WTC11 (cell line): Measurements from ENCODE around the gene TEX44. TPM values are rescaled to one million over a fixed set of nuclear protein-coding genes. Genes with fewer than 3 reads are reported as not detected.
A peak's percentile ranks its signal among the peaks of the same experiment; 100 is the strongest.

Source experiments
- ATF3 ChIP-seq: sonication (generic); formaldehyde crosslinking; conservative IDR thresholded peaks from 2 replicates; pipeline ENCODE4 v1.8.1; 2022; ENCODE audit warnings: mild to moderate bottlenecking, missing genetic modification reagents
- CBFB ChIP-seq: sonication (generic); formaldehyde crosslinking; IDR thresholded peaks from 2 replicates; pipeline ENCODE4 v1.8.1; 2022; ENCODE audit warnings: mild to moderate bottlenecking, low read depth, missing genetic modification reagents
- CREM ChIP-seq: sonication (generic); formaldehyde crosslinking; IDR thresholded peaks from 2 replicates; pipeline ENCODE4 v1.8.1; 2022; ENCODE audit warnings: mild to moderate bottlenecking, missing genetic modification reagents, moderate library complexity
- E2F4 ChIP-seq: sonication (generic); formaldehyde crosslinking; IDR thresholded peaks from 2 replicates; pipeline ENCODE4 v1.8.1; 2022; ENCODE audit warnings: low read depth, mild to moderate bottlenecking, moderate library complexity, missing genetic modification reagents, borderline replicate concordance
- E2F5 ChIP-seq: sonication (generic); formaldehyde crosslinking; IDR thresholded peaks from 2 replicates; pipeline ENCODE4 v1.8.1; 2022; ENCODE audit warnings: mild to moderate bottlenecking, moderate library complexity, missing genetic modification reagents
- FOXP4 ChIP-seq: sonication (generic); formaldehyde crosslinking; IDR thresholded peaks from 2 replicates; pipeline ENCODE4 v1.8.0; 2022; ENCODE audit warnings: mild to moderate bottlenecking, missing genetic modification reagents
- GRHL2 ChIP-seq: fragments of 250-450 bp; sonication (Bioruptor Pico); IDR thresholded peaks from 2 replicates; pipeline ENCODE4 v1.8.0; 2022; ENCODE audit warnings: mild to moderate bottlenecking, moderate library complexity; ENCODE audit not compliant: insufficient replicate concordance, severe bottlenecking
- HMGXB4 ChIP-seq: sonication (generic); formaldehyde crosslinking; IDR thresholded peaks from 2 replicates; pipeline ENCODE4 v1.8.1; 2023; ENCODE audit warnings: mild to moderate bottlenecking, moderate library complexity, missing genetic modification reagents
- KAT7 ChIP-seq: sonication (generic); formaldehyde crosslinking; IDR thresholded peaks from 2 replicates; pipeline ENCODE4 v1.8.1; 2023; ENCODE audit warnings: missing genetic modification reagents, mild to moderate bottlenecking, borderline replicate concordance
- NR3C1 ChIP-seq: sonication (generic); formaldehyde crosslinking; conservative IDR thresholded peaks from 2 replicates; pipeline ENCODE4 v1.8.1; 2023; ENCODE audit warnings: low read depth, mild to moderate bottlenecking, missing genetic modification reagents
- RELA ChIP-seq: sonication (generic); formaldehyde crosslinking; IDR thresholded peaks from 2 replicates; pipeline ENCODE4 v1.8.1; 2022; ENCODE audit warnings: missing genetic modification reagents, mild to moderate bottlenecking, borderline replicate concordance
- SOX15 ChIP-seq: fragments of 250-450 bp; sonication (Bioruptor Pico); IDR thresholded peaks from 2 replicates; pipeline ENCODE4 v1.9.0; 2021; ENCODE audit warnings: mild to moderate bottlenecking
- TEAD1 ChIP-seq: sonication (generic); formaldehyde crosslinking; IDR thresholded peaks from 2 replicates; pipeline ENCODE4 v1.8.0; 2022; ENCODE audit warnings: mild to moderate bottlenecking, missing genetic modification reagents
- TP53 ChIP-seq: sonication (generic); formaldehyde crosslinking; IDR thresholded peaks from 2 replicates; pipeline ENCODE4 v1.8.1; 2023; ENCODE audit warnings: mild to moderate bottlenecking, missing genetic modification reagents
- ZNF121 ChIP-seq: sonication (generic); formaldehyde crosslinking; IDR thresholded peaks from 2 replicates; pipeline ENCODE4 v1.8.0; 2023; ENCODE audit warnings: missing genetic modification reagents
- ZNF138 ChIP-seq: sonication (generic); formaldehyde crosslinking; conservative IDR thresholded peaks from 2 replicates; pipeline ENCODE4 v1.8.1; 2022; ENCODE audit warnings: mild to moderate bottlenecking, moderate library complexity, missing genetic modification reagents
- ZNF219 ChIP-seq: sonication (generic); formaldehyde crosslinking; IDR thresholded peaks from 2 replicates; pipeline ENCODE4 v1.8.0; 2023; ENCODE audit warnings: missing genetic modification reagents, mild to moderate bottlenecking, borderline replicate concordance
- ZNF281 ChIP-seq: sonication (generic); formaldehyde crosslinking; IDR thresholded peaks from 2 replicates; pipeline ENCODE4 v1.8.0; 2023; ENCODE audit warnings: mild to moderate bottlenecking, missing genetic modification reagents
- ZNF416 ChIP-seq: fragments of 250-450 bp; sonication (Bioruptor Pico); IDR thresholded peaks from 2 replicates; pipeline ENCODE4 v1.9.0; 2021; ENCODE audit warnings: mild to moderate bottlenecking, inconsistent platforms
- ZNF423 ChIP-seq: fragments of 250-450 bp; sonication (Bioruptor Pico); IDR thresholded peaks from 2 replicates; pipeline ENCODE4 v2.1.2; 2022; ENCODE audit warnings: mild to moderate bottlenecking, moderate library complexity
- ZNF425 ChIP-seq: fragments of 250-450 bp; sonication (Bioruptor Pico); conservative IDR thresholded peaks from 2 replicates; pipeline ENCODE4 v1.9.0; 2021; ENCODE audit warnings: mild to moderate bottlenecking
- ZNF532 ChIP-seq: fragments of 250-450 bp; sonication (Bioruptor Pico); IDR thresholded peaks from 2 replicates; pipeline ENCODE4 v1.9.0; 2021; ENCODE audit warnings: mild to moderate bottlenecking, borderline replicate concordance
- ZNF671 ChIP-seq: fragments of 250-450 bp; sonication (Bioruptor Pico); IDR thresholded peaks from 2 replicates; pipeline ENCODE4 v1.8.0; 2021; ENCODE audit warnings: mild to moderate bottlenecking
- total RNA-seq: library from RNA; stranded (reverse); gene quantifications from 3 replicates; pipeline ENCODE4 v1.2.3, GENCODE V29; 2021

Gene TEX44
- total RNA-seq, 1 experiment from 2014 or later = not detected

- peak; percentile 58; the same call in 1 of the 2 replicates for TF ChIP-seq TP53 (CRISPR knock-in tag)
- no peak for TF ChIP-seq ZNF425 (CRISPR knock-in tag)
- no peak for TF ChIP-seq ZNF281 (CRISPR knock-in tag)
- no peak; the same call in 1 of the 2 replicates for TF ChIP-seq FOXP4 (CRISPR knock-in tag)
- TF ChIP-seq E2F4 (CRISPR knock-in tag) = no peak
- no peak for TF ChIP-seq ATF3 (CRISPR knock-in tag)
- 0 out of 2 replicates have a peak, but pooled peaks have one; percentile 3 for TF ChIP-seq HMGXB4
- TF ChIP-seq ZNF121 (CRISPR knock-in tag) = no peak
- TF ChIP-seq ZNF138 (CRISPR knock-in tag) = no peak
- TF ChIP-seq ZNF219 (CRISPR knock-in tag) = no peak
- no peak for TF ChIP-seq GRHL2 (CRISPR knock-in tag)
- peak; percentile 17; the same call in 1 of the 2 replicates for TF ChIP-seq TEAD1 (CRISPR knock-in tag)
- TF ChIP-seq CBFB (CRISPR knock-in tag) = 0 out of 2 replicates have a peak, but pooled peaks have one; percentile 51
- no peak for TF ChIP-seq ZNF416 (CRISPR knock-in tag)
- TF ChIP-seq CREM (CRISPR knock-in tag) = peak; percentile 55; the same call in 1 of the 2 replicates
- no peak for TF ChIP-seq ZNF671
- 0 out of 2 replicates have a peak, but pooled peaks have one; percentile 25 for TF ChIP-seq KAT7 (CRISPR knock-in tag)
- no peak for TF ChIP-seq RELA (CRISPR knock-in tag)
- TF ChIP-seq NR3C1 = 0 out of 2 replicates have a peak, but pooled peaks have one; percentile 15
- TF ChIP-seq ZNF423 (CRISPR knock-in tag) = no peak
- TF ChIP-seq ZNF532 (CRISPR knock-in tag) = peak; percentile 40; the same call in 1 of the 2 replicates
- TF ChIP-seq E2F5 = no peak
- no peak for TF ChIP-seq SOX15
Observed at GRCh38 chr2:231614559-231615057, 21.9 kb downstream of the TEX44 start (continued).
